HEK293 (cell line): Measurements from ENCODE around the gene COG8.

ENCODE experiments used
- CTCF ChIA-PET: fragments of 350-600 bp; formaldehyde crosslinking; extraction: SDS; loops from one replicate; lab custom pipeline; 2021; ENCODE audit warnings: antibody characterized with exemption; lab: Yijun Ruan, JAX
- POLR2A ChIA-PET: fragments of 300-600 bp; formaldehyde crosslinking; extraction: SDS; loops from one replicate; lab custom pipeline; 2020; ENCODE audit warnings: antibody characterized with exemption, inconsistent platforms; lab: Yijun Ruan, JAX
- H3K27ac ChIP-seq: fragments of 200-500 bp; sonication (Bioruptor generic); 2 replicates; pipeline ENCODE4 v1.5.1; 2014; ENCODE audit warnings: low read depth, low read length, control low read depth, inconsistent platforms; ENCODE audit errors: extremely low read depth
- H3K36me3 ChIP-seq, 2 experiments: fragments of 200-500 bp in 1 of 2; sonication (Bioruptor generic) in 1 of 2; 1 replicate in 1 of 2; 2 replicates in 1 of 2; pipeline ENCODE4 v1.5.1; 2014 to 2017; ENCODE audit warnings: inconsistent platforms in 2 of 2, low read length in 2 of 2; ENCODE audit not compliant: control insufficient read depth in 2 of 2, insufficient read depth in 1 of 2
- H3K4me1 ChIP-seq: fragments of 200-500 bp; sonication (Bioruptor generic); 2 replicates; pipeline ENCODE4 v1.5.1; 2014; ENCODE audit warnings: mild to moderate bottlenecking, low read length, inconsistent platforms; ENCODE audit not compliant: control insufficient read depth, insufficient read depth
- H3K4me3 ChIP-seq: 2 replicates; pipeline ENCODE4 v1.5.1; 2011; ENCODE audit warnings: low read depth, mild to moderate bottlenecking, control low read depth, low read length, moderate library complexity
- H3K9me3 ChIP-seq: fragments of 200-500 bp; sonication (Bioruptor generic); 2 replicates; pipeline ENCODE4 v1.5.1; 2014; ENCODE audit warnings: low read depth, low read length, inconsistent platforms; ENCODE audit not compliant: control insufficient read depth, insufficient read depth
- KLF16 ChIP-seq: fragments of 450-650 bp; formaldehyde crosslinking; IDR thresholded peaks from 2 replicates; pipeline ENCODE4 v1.5.1; 2017; ENCODE audit warnings: missing biosample characterization, missing genetic modification characterization
- MEIS1 ChIP-seq: sonication (generic); formaldehyde crosslinking; IDR thresholded peaks from 2 replicates; pipeline ENCODE4 v1.8.1; 2022; ENCODE audit warnings: missing genetic modification reagents, mild to moderate bottlenecking, borderline replicate concordance
- REPIN1 ChIP-seq: fragments of 450-650 bp; formaldehyde crosslinking; IDR thresholded peaks from 2 replicates; pipeline ENCODE4 v1.5.1; 2017; ENCODE audit warnings: missing biosample characterization, missing genetic modification characterization, low read depth
- SCRT1 ChIP-seq: fragments of 450-650 bp; formaldehyde crosslinking; IDR thresholded peaks from 2 replicates; pipeline ENCODE4 v1.5.1; 2016; ENCODE audit warnings: missing biosample characterization, missing genetic modification characterization, borderline replicate concordance
- SCRT2 ChIP-seq: fragments of 450-650 bp; formaldehyde crosslinking; IDR thresholded peaks from 2 replicates; pipeline ENCODE4 v1.5.1; 2016; ENCODE audit warnings: missing biosample characterization, missing genetic modification characterization
- SP7 ChIP-seq: fragments of 450-650 bp; formaldehyde crosslinking; IDR thresholded peaks from 2 replicates; pipeline ENCODE4 v1.5.1; 2016; ENCODE audit warnings: missing biosample characterization, missing genetic modification characterization
- WT1 ChIP-seq: fragments of 450-650 bp; formaldehyde crosslinking; IDR thresholded peaks from 2 replicates; pipeline ENCODE4 v1.5.1; 2016; ENCODE audit warnings: missing biosample characterization, missing genetic modification characterization
- ZNF10 ChIP-seq: fragments of 450-650 bp; formaldehyde crosslinking; IDR thresholded peaks from 2 replicates; pipeline ENCODE4 v1.5.1; 2017; ENCODE audit warnings: missing biosample characterization, missing genetic modification characterization
- ZNF138 ChIP-seq: fragments of 450-650 bp; formaldehyde crosslinking; IDR thresholded peaks from 2 replicates; pipeline ENCODE4 v1.5.1; 2016; ENCODE audit warnings: missing biosample characterization, missing genetic modification characterization, borderline replicate concordance
- ZNF223 ChIP-seq: fragments of 450-650 bp; formaldehyde crosslinking; IDR thresholded peaks from 2 replicates; pipeline ENCODE4 v1.5.1; 2016; ENCODE audit warnings: missing biosample characterization, missing genetic modification characterization
- ZNF335 ChIP-seq: fragments of 450-650 bp; formaldehyde crosslinking; conservative IDR thresholded peaks from 2 replicates; pipeline ENCODE4 v1.5.1; 2016; ENCODE audit warnings: missing biosample characterization, missing genetic modification characterization
- ZNF37A ChIP-seq: fragments of 450-650 bp; IDR thresholded peaks from 2 replicates; pipeline ENCODE4 v1.5.1; 2018; ENCODE audit warnings: missing biosample characterization, missing genetic modification characterization
- ZNF433 ChIP-seq: fragments of 450-650 bp; formaldehyde crosslinking; IDR thresholded peaks from 2 replicates; pipeline ENCODE4 v1.5.1; 2016; ENCODE audit warnings: missing biosample characterization, missing genetic modification characterization, low read depth
- ZNF510 ChIP-seq: fragments of 450-650 bp; formaldehyde crosslinking; IDR thresholded peaks from 2 replicates; pipeline ENCODE4 v1.5.1; 2018; ENCODE audit warnings: mild to moderate bottlenecking, missing genetic modification characterization, missing biosample characterization; ENCODE audit not compliant: insufficient replicate concordance
- ZNF529 ChIP-seq: fragments of 450-650 bp; formaldehyde crosslinking; IDR thresholded peaks from 2 replicates; pipeline ENCODE4 v1.5.1; 2017; ENCODE audit warnings: missing genetic modification characterization, missing biosample characterization; ENCODE audit not compliant: insufficient replicate concordance
- ZNF544 ChIP-seq: fragments of 450-650 bp; formaldehyde crosslinking; IDR thresholded peaks from 2 replicates; pipeline ENCODE4 v1.5.0; 2017; ENCODE audit warnings: missing biosample characterization, missing genetic modification characterization
- ZNF548 ChIP-seq: fragments of 450-650 bp; formaldehyde crosslinking; IDR thresholded peaks from 2 replicates; pipeline ENCODE4 v1.5.1; 2016; ENCODE audit warnings: missing biosample characterization, missing genetic modification characterization
- ZNF549 ChIP-seq: fragments of 450-650 bp; IDR thresholded peaks from 2 replicates; pipeline ENCODE4 v1.5.1; 2018; ENCODE audit warnings: missing biosample characterization, missing genetic modification characterization, mild to moderate bottlenecking, inconsistent platforms, moderate library complexity
- ZNF776 ChIP-seq: fragments of 450-650 bp; formaldehyde crosslinking; IDR thresholded peaks from 2 replicates; pipeline ENCODE4 v1.5.0; 2017; ENCODE audit warnings: missing biosample characterization, missing genetic modification characterization, borderline replicate concordance
- ZNF777 ChIP-seq: fragments of 450-650 bp; formaldehyde crosslinking; IDR thresholded peaks from 2 replicates; pipeline ENCODE4 v1.5.1; 2017; ENCODE audit warnings: missing biosample characterization, missing genetic modification characterization, borderline replicate concordance
- ZNF837 ChIP-seq: fragments of 450-650 bp; formaldehyde crosslinking; IDR thresholded peaks from 2 replicates; pipeline ENCODE4 v1.5.1; 2016; ENCODE audit warnings: missing biosample characterization, missing genetic modification characterization
- TF ChIP-seq, protein P1 (sequence below): fragments of 450-650 bp; formaldehyde crosslinking; conservative IDR thresholded peaks from 2 replicates; pipeline ENCODE4 v1.5.1; 2016; ENCODE audit warnings: low read depth, missing biosample characterization, missing genetic modification characterization

The COG8 gene

DNA sequence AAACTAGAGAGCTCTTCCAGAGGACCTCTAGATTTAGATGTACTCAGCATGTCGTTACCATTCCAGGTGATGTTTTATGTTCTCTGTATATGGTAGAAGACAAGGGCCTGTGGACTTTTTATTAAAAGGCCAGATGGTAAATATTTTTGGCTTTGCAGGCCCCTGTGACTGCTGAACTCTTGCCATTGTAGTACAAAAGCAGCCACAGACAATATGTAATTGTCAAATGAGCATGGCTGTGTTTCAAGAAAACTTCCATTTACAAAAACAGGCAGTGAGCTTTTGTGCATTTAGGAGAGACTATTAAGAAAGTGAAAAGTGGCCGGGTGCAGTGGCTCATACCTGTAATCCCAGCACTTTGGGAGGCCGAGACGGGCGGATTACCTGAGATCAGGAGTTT, 4.8 kb upstream of the COG8 start:
- no peak overlapping the region for H3K27ac ChIP-seq
- ChIA-PET POLR2A (no interaction called here), CTCF (interaction anchor here (0.7 kb wide), 2 partner anchors 52 to 272 kb away, joined by 3 read pairs; no protein-coding TSS in a partner anchor)
- H3K9me3 ChIP-seq = no peaks in the 10 kb centered on the region
- no peak overlapping the region for H3K4me3 ChIP-seq
- H3K4me1 ChIP-seq = no peaks in the 10 kb centered on the region
- peaks cover 14 to 53% of the 10 kb centered on the region in 2 experiments; a peak in 2 of 3 replicates for H3K36me3 ChIP-seq
- TF ChIP-seq REPIN1 (tag by site-specific recombination) (no peak), ZNF529 (tag by site-specific recombination) (no peak), ZNF223 (tag by site-specific recombination) (no peak), SCRT2 (tag by site-specific recombination) (no peak), ZNF510 (tag by site-specific recombination) (no peak), ZNF433 (tag by site-specific recombination) (no peak), ZNF777 (tag by site-specific recombination) (no peak)

DNA sequence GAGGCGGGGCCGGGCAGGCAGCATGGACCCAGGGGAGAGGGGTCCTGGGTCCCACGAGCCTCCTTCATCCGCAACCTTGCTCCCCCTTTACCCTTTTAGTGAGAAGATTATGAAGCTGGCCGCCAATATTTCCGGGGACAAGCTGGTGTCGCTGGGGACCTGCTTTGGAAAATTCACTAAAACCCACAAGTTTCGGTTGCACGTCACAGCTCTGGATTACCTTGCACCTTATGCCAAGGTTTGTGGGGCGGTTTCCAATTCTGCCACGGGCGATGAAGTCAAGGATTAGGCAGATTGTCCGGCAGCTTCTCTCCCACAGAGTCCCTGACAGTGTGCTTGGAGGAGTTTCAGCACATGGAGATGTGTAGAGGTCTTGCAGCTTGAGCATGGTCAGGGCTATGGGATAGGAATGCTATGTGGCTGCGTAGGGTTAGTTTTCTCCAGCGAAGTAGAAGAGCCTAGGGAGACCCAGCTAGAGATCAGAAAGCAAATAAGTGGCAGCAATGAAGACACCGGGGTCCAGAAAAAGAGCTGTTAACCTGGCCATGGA, 806 bp upstream of the COG8 start:
- ChIA-PET CTCF (interaction anchor here (0.5 to 1.4 kb wide), 9 partner anchors 10 to 579 kb away, joined by 3 to 4 read pairs (median 3); no protein-coding TSS in a partner anchor), POLR2A (interaction anchor here (0.7 to 5.2 kb wide), 4 partner anchors 8 to 13 kb away, joined by 3 to 27 read pairs (median 4); partner anchors contain the start of genes PDF and TMED6)
- H3K27ac ChIP-seq = peak overlapping the region; percentile 71
- no peaks in the 10 kb centered on the region for H3K9me3 ChIP-seq
- no peaks in the 10 kb centered on the region for H3K4me1 ChIP-seq
- peak overlapping the region; percentile 92 for H3K4me3 ChIP-seq
- TF ChIP-seq ZNF335 (tag by site-specific recombination) = peak; percentile 91
- TF ChIP-seq SCRT1 (tag by site-specific recombination) = no peak
- peaks cover 20 to 60% of the 10 kb centered on the region in 2 experiments; a peak in 2 of 3 replicates for H3K36me3 ChIP-seq

DNA sequence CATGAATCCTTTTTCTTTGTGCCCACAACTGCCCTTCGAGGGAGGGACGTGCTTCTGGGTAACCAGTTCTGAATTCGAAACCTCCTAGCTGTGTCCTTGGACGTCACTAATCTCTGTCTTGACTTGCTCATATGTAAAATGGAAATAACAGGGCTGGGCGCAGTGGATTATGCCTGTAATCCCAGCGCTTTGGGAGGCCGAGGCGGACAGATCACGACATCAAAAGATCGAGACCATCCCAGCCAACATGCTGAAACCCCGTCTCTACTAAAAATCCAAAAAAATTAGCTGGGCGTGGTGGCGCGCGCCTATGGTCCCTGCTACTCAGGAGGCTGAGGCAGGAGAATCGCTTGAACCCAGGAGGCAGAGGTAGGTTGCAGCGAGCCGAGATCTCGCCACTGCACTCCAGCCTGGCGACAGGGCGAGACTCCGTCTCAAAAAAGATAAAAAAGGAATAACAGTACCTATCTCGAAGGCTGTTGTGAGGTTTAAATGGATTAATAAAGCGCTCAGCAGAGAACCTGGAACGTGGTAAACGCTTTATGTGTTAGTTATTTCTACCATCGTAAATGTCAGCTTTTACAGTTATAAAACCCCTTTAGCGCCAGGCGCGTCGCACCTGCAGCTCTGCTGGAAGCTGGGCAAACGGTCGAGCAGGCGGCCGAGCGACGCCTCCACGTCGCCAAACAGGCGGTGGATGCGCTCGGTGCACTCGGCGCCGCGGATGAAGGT, 641 bp downstream of the COG8 start:
- H3K9me3 ChIP-seq = no peaks in the 10 kb centered on the region
- POLR2A ChIA-PET = interaction anchor here (5.2 kb wide), 1 partner anchor 10 kb away, joined by 27 read pairs; the partner anchor contains the start of gene PDF
- 0 out of 2 replicates have a peak, but pooled peaks have one; percentile 25 for TF ChIP-seq REPIN1 (tag by site-specific recombination)
- TF ChIP-seq ZNF544 (tag by site-specific recombination) = no peak
- TF ChIP-seq KLF16 = peak; percentile 22; the same call in 1 of the 2 replicates
- TF ChIP-seq, all 188 proteins: peak for 2
- H3K4me1 ChIP-seq = no peaks in the 10 kb centered on the region
- H3K27ac ChIP-seq = peak overlapping the region; percentile 66
- H3K36me3 ChIP-seq = peaks cover 18 to 67% of the 10 kb centered on the region in 2 experiments; a peak in 2 of 3 replicates
- H3K4me3 ChIP-seq = peak overlapping the region; percentile 86
- CTCF ChIA-PET = interaction anchor here (0.5 to 0.6 kb wide), 2 partner anchors 12 to 266 kb away, joined by 3 read pairs; no protein-coding TSS in a partner anchor

DNA sequence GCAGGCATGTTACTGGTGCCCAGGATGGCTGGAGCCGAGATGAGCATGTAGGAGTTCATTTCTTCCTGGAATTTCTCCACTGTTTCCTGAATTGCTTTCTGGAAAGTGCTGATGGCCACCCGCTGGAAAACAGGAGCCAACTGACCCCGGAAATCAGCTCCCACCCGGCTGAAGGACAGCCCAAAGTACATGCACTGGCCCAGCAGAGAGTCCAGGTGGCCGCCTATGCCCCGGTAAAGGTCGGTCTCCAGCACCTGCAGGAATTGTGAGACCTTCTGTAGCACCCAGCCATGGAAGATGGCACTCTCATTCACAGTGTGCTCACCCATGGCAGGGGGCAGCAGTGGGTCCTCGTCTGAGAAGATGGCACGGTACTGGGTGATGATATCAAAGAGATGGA, 4.7 kb downstream of the COG8 start:
- Histone ChIP-seq H3K27ac (no peak overlapping the region), H3K4me3 (no peak overlapping the region), H3K9me3 (no peaks in the 10 kb centered on the region), H3K36me3 (peaks cover 13 to 55% of the 10 kb centered on the region in 2 experiments; a peak in 2 of 3 replicates), H3K4me1 (no peaks in the 10 kb centered on the region)
- ChIA-PET POLR2A (no interaction called here), CTCF (no interaction called here)
- TF ChIP-seq ZNF548 (tag by site-specific recombination) (no peak), MEIS1 (CRISPR knock-in tag) (no peak), SP7 (tag by site-specific recombination) (no peak), ZNF37A (tag by site-specific recombination) (no peak), ZNF10 (no peak), ZNF837 (tag by site-specific recombination) (no peak), ZNF549 (tag by site-specific recombination) (no peak), ZNF138 (tag by site-specific recombination) (no peak), WT1 (no peak), ZNF776 (tag by site-specific recombination) (no peak)
- TF ChIP-seq, protein P1, sequence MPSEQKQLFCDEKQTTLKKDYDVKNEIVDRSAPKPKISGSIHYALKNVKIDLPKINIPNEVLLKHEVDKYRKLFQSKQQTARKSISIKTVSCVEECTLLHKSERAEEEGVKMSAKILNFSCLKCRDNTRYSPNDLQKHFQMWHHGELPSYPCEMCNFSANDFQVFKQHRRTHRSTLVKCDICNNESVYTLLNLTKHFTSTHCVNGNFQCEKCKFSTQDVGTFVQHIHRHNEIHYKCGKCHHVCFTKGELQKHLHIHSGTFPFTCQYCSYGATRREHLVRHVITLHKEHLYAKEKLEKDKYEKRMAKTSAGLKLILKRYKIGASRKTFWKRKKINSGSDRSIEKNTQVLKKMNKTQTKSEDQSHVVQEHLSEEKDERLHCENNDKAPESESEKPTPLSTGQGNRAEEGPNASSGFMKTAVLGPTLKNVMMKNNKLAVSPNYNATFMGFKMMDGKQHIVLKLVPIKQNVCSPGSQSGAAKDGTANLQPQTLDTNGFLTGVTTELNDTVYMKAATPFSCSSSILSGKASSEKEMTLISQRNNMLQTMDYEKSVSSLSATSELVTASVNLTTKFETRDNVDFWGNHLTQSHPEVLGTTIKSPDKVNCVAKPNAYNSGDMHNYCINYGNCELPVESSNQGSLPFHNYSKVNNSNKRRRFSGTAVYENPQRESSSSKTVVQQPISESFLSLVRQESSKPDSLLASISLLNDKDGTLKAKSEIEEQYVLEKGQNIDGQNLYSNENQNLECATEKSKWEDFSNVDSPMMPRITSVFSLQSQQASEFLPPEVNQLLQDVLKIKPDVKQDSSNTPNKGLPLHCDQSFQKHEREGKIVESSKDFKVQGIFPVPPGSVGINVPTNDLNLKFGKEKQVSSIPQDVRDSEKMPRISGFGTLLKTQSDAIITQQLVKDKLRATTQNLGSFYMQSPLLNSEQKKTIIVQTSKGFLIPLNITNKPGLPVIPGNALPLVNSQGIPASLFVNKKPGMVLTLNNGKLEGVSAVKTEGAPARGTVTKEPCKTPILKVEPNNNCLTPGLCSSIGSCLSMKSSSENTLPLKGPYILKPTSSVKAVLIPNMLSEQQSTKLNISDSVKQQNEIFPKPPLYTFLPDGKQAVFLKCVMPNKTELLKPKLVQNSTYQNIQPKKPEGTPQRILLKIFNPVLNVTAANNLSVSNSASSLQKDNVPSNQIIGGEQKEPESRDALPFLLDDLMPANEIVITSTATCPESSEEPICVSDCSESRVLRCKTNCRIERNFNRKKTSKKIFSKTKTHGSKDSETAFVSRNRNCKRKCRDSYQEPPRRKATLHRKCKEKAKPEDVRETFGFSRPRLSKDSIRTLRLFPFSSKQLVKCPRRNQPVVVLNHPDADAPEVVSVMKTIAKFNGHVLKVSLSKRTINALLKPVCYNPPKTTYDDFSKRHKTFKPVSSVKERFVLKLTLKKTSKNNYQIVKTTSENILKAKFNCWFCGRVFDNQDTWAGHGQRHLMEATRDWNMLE (tag by site-specific recombination) = no peak
